Head of caudate nucleus (tissue), 42 donors: ENCODE results near the gene SERPINB8.
A peak's percentile ranks its signal among the peaks of the same experiment; 100 is the strongest.

Experiments
- DNase-seq, 42 donors: peaks; one replicate each; pipeline versions ENCODE4 v3.0.0 to v3.0.0-alpha.2; 2020 to 2021; ENCODE audit warnings: mixed read lengths in 7 of 42
- intact Hi-C: fragments of 100-400 bp; cut with DNase I; formaldehyde crosslinking; loops from one replicate; pipeline ENCODE4 v1.15.0; 2022

Gene SERPINB8

DNA sequence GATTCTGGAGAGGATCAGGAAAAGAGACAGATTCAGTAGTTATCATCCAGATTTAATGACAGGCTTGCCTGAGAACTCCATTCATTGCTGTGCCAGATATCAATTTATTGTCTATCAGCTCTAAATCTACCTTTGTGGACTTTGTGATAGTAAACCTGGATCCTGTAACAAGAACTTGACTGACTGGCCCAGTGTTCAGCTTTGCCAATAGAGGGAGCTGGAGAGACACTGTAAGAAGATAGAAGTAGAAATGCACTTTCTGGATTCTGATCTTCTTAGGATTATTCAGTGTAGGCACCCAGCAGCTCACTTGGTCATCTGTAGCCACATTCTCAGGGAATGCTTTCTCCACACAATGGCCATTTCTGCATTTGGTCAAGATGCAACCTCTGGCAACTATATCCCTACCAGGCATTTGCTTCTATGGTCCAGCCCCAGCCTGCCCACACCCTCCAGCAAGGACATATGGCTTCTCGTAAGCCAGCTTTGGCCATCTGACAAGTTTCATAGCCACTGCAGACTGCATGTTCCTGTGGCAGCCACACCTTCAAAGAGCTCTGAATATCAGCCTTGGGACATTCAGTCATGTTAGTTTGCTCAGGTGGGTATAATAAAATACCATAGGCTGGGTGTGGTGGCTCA, 6.1 kb upstream of the SERPINB8 start:
- intact Hi-C loops, result no loop called here
- peak in 34 of 42 donors; percentile 19 to 86 (median 54) for DNase-seq

DNA sequence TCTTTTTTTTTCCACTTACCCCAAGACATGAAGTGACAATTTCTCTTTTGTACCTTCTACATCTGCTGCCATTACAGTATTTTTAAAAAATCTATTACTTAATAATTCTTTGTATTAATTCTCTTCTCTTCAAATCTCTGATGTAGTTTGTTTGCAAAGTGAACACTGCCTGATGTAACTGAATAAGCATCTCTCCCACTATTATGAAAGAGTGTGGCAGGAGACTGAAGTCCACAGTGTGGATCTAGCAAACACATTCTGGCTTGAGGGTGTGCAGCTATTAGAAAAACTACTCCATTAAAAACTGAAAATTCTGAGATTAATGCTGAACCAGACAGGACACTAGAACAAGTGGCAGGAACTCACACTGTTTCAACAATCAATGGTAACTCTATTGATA, 5.0 kb upstream of the SERPINB8 start:
- intact Hi-C loops, result no loop called here
- DNase-seq, result no peak

DNA sequence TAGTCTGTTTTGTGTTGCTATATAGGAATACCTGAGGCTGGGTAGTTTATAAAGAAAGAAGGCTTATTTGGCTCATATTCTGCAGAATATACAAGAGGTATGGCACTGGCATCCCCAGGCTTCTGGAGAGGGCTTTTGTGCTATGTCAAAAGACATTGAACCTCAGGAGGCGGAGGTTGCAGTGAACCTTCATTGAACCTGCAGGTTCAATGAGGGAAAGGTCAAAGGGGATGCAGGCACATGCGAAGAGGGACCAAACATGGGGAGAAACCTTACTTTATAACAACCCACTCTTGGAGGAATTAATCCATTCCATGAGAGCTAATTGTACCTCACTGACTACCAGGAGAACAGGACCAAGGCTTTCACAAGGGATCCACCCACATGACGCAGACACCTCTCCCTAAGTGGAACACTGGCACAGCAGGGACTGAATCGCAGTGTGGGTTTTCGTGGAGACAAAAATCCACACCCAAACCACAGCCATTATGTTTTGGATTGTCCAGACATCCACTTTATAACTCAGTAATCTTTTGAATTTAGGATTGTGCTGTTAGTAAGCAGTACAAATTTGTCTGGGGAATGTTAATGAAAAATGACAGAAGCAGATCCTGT, 4.1 kb upstream of the SERPINB8 start:
- intact Hi-C loops, result no loop called here
- DNase-seq, result no peak

DNA sequence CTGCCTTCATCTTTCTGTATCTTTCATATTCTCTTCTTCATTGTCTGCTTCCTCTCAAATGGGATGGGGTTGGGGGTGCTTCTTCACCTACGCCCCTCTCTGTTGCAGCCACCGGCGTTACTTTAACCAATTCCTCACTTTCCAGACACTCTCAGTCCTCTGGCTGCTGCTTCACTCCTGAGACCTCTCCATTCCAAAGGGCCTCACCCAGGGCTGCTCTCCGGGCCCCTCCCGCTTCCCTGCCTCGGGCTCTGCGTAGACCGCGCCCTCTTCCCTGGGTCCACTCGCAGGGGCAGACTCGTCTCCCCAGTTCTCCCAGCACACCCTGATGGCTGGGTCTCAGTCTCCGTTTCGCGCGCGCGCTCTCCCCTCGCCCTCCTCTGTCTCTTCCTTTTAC, 926 bp downstream of the SERPINB8 start:
- peak in 40 of 42 donors; percentile 14 to 75 (median 50) for DNase-seq
- intact Hi-C loops, result no loop called here

DNA sequence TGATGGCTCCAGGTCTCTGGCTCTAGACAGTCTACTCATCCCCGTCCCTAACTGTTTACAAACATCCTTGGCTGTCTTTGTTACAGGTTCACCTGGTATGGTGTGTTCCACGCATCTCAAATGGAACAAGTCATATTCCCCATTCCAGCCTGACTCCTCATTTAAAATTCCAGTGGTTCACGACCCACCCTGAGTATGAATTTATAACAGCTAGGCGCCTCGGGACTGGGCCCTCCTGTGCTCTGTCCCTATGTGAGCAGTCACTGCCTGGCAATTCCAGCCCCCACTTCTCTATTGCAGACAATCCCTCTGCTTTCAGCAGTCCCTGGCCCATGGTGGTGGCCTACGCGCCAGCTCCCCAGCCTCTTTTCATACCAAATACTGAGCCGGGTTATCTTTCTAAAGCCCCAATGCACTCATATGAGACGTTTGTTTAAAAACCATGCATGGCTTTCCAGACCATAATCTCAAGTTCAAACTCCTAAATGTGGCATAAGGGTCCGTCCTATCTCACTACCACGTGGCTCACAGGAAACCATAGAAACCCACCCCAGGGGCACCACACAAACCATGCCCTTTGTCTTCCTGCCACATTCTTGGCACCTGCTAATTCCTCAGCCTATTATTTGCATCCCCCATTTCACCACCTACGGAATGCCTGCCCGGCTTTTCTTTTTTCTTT, 1.6 kb downstream of the SERPINB8 start:
- intact Hi-C loops, result no loop called here
- peak in 8 of 42 donors; percentile 9 to 41 (median 16) for DNase-seq

DNA sequence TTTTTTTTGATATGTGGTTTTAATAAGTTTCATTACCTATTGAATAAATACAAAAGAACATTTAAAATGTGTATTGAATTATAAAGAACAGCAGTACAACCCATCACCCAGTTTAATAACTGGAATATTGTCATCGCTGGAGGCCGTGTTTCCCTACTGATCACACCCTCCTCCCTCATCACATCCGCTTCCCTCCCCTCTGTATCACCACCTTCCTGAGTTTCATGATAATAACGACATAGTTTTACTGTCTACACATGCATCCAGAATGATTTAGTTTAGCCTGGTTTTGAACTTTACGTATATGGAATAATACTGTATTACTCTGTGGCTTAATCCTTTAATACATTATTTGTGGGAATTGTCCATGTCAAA, 2.1 kb downstream of the SERPINB8 start:
- DNase-seq, result no peak
- intact Hi-C loops, result no loop called here

DNA sequence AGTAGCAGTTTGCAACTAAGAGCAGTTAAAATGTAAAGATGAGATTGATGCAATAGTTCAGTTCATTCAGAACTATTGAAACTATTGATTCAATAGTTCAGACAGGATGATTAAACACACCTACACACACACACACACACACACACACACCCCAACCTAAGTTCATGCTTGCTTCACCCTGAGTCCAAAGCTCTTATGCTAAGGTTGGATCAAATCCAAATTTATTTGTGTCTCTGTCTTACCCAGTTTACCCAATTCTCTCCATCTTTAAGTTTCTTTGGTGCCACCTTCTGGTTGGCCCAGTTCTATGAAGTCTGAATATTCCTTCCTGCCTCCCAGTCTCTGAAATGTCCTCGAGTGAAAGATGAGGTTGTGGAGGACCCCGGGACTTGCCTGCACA, 5.1 kb downstream of the SERPINB8 start:
- intact Hi-C loops, result no loop called here
- peak in 15 of 42 donors; percentile 12 to 67 (median 28) for DNase-seq

DNA sequence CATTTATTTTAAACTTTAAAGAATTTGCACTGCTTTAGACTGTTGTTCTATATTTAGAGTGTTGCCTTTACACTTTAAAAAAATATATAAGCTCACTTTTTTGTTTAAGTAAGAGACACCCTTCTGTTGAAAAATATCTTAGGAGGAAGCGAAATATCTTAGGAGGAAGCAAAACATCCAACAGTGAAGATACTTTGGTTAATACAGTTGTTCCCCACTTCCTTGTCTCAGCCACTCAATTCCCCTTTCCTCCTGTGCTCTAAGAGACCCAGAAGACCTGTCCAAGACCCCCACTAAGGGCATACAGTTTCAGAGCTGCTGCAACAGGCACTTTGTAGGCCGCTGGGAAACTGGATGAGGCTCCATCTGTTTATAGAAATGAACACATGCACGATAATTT, 5.7 kb downstream of the SERPINB8 start:
- no peak for DNase-seq
- intact Hi-C loops, result no loop called here

DNA sequence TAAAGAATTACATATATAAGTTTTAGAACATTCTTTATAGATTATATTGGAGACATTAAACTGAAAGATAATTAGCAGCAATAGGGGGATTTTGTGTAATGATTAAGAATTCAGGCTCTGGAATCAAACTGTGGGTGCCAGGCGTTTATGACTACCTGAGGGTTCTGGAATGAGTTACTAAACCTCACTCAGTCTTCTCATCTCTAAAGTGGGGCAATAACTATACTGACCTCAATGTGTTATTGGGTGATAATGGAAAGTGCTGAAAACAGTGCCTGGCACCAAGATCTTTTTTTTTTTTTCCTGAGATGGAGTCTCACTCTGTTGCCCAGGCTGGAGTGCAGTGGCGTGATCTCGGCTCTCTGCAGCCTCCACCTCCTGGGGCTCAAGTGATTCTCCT, 7.2 kb downstream of the SERPINB8 start:
- DNase-seq, result no peak
- intact Hi-C loops, result no loop called here

DNA sequence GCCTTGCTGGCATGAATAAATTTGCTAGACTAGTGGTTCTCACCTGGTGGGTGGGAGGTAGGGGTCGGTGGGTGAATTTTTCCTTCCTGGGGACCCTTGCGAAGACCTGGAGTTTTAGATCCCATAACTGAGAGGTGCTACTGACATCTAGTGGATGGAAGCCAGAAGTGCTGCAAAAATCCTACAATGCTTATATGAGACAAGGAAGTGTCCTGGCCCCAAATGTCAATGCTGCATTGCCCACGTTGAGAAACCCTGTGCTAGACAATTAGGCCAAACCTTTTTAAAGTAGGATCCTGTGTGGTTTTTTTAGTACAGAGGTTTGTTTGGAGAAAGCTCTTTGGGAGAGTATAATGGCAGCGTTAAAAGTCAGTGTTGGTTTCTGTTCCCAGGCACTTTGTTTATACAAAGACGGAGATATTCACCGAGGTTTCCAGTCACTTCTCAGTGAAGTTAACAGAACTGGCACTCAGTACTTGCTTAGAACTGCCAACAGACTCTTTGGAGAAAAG, 9.6 kb downstream of the SERPINB8 start:
- DNase-seq, result peak in 36 of 42 donors; percentile 11 to 84 (median 52)
- intact Hi-C loops, result no loop called here

DNA sequence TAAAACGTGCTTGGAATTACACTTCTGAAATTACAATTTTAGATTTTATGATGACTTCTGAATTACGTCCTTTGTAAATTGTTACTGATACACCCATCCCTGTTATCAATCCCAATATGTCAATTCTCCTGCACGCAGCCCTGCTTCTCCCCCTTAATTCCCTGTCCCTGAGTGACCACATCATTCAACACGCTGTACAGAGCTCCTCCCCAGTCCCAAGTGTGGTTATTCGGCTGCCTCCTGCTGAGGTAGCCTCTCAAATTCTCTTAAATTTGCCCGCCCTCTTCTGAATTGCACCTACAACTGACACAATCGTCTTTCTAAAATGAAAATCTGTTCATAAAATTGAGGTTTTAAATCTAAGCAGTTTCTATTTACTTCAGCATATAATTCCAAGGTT, 10.1 kb downstream of the SERPINB8 start:
- intact Hi-C loops, result no loop called here

DNA sequence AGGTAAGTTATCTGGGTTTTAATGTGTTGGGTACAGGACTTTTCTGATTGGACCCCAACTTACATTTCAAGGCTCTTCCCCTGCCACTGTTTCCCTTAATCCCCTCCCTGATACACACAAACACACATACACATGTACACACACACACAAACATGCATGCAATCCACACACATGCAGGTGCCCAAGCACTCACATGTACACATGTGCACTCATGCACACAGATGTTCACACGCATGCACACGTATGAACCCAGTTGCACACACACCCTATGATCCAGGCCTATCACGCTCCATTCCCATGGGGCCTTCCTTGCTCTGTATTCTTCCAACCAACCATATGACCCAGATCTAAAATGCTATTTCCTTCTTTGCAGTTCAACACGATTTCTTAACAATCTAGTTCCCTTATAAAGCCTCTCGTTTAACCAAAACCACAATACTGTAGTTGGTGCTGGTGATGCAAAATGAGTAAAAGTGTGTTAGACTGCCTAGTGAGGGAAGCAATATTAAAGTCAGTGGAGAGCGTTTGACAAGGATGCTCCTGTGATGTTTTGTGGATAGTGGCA, 11.1 kb downstream of the SERPINB8 start:
- no peak for DNase-seq
- intact Hi-C loops, result no loop called here

More for the DNA sequence above, 10.1 kb downstream of the SERPINB8 start:
- DNase-seq, result no peak

DNA sequence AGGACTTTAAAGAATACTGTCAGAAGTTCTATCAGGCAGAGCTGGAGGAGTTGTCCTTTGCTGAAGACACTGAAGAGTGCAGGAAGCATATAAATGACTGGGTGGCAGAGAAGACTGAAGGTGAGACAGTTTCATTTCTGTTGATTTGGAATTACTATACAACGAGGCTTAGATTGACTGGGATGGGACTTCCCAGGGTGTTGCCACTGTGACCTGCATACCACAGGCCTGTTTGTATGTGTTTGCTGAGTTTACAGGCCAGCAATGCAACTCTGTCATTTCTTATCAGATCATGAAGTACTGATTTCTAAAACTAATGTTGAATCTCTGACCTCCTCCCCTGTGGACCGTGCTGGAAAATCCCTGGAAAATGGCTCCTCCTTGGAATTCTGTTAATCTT, 11.8 kb downstream of the SERPINB8 start:
- no peak for DNase-seq
- intact Hi-C loops, result no loop called here

DNA sequence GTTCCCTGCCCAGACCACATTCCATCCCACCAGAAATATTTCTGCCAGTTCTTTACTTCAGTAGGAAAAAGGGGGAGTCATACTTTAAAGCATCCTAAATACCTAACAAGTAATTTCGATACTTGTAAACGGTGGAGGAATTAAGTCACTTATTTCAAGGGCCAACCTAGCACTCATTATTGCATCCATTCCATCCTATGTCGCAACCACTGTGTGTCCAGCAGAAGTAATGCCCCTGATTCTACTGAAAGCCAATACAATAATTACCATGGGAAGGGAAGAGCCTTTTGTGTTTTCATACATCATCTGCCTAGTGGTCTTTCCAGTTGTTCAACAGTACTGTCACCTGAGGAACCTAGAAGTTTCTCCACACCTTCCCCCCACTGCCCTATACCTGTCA, 12.5 kb downstream of the SERPINB8 start:
- DNase-seq, result no peak

DNA sequence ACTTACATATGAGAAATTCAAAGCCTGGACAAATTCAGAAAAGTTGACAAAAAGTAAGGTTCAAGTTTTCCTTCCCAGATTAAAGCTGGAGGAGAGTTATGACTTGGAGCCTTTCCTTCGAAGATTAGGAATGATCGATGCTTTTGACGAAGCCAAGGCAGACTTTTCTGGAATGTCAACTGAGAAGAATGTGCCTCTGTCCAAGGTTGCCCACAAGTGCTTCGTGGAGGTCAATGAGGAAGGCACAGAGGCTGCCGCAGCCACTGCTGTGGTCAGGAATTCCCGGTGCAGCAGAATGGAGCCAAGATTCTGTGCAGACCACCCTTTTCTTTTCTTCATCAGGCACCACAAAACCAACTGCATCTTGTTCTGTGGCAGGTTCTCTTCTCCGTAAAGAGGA, 17.0 kb downstream of the SERPINB8 start:
- intact Hi-C loops, result no loop called here
- DNase-seq, result no peak

More for the DNA sequence above, 12.5 kb downstream of the SERPINB8 start:
- intact Hi-C loops, result no loop called here

DNA sequence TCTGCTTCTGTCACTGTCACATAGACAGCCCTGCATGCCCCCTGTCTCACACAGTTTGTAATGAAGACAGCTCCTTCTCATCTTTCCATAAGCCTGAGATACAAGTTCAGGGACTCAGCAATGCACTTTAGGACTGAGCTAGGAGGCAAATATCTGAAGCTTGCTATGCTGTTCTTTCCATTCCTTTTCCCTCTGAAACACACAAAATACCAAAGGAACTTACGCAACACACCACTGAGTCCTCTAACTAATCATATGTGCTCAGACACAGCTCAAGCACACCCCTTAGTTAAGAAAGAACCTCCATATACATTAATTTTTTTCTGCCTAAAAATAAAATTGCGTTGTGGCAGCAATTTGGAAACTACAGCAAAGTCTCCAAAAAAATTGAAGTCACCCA, 17.9 kb downstream of the SERPINB8 start:
- DNase-seq, result no peak
- intact Hi-C loops, result no loop called here

DNA sequence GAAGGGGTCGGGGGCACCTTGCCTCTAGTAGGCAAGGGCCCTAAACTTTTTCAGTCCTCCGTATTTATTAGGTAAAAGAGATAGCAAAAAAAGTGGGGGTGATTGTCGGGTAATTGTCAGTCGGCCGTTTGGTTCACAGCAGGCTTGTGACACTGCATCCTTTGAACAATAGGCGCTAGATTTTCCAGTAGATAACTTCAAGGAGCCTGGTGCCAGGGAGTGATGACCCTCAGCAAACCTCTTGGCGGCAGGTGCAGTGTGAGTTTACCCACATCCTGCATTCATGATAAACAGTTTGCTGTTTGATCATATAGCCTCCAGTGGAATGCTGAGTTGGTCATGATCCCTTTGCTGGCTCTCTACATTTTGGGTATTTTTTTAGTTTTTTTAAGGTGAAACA, 22.9 kb downstream of the SERPINB8 start:
- DNase-seq, result no peak
- intact Hi-C loops, result no loop called here

DNA sequence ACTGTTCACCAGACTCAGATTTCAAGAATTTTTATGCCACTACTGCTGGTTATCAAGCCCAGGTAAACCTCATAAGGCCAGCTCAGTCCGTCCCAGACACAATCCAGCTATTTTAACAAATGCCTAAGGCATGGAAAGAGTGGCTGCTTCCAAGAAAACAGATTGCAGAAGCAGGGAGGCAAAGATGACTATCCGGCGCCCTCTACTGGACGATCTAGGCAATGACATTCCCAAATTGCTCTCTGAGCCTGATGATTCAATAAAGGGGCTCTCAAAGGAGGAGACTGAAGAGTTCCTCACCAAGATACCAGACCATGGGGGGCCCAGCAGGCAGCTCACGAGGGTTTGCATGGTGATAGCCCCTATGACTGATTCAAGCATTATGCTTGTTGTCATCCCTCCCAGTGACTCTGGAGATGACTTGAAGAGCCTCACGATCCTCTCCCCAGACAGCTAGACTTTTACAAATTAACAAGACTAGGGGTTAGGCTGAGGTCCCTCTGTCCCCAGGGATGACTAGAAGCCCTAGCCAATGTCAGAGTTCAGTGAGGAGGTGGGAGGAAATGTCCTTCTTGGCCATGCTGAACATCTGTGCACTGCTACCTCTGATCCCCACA, 25.0 kb downstream of the SERPINB8 start:
- intact Hi-C loops, result no loop called here

DNA sequence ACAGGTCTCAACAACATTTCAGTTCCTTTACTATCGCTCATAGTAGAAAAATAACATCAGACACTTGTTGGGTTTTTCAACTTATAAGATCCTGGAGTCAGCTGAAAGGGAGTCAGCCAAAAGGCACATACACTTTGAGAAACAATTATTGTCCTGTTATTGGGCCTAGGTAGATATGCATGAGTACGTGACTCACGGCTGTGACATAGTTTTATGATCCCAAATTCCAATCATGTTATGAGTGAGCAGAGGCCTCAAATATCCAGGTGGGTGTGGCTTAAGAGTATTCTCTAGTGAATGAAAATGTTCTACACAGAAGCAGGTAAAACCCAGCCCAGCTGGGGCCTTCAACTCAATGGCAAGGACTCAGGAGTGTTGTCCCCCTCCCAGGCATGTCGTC, 27.2 kb downstream of the SERPINB8 start:
- DNase-seq, result no peak
- intact Hi-C loops, result no loop called here

More for the DNA sequence above, 25.0 kb downstream of the SERPINB8 start:
- peak in 41 of 42 donors; percentile 16 to 83 (median 62) for DNase-seq

DNA sequence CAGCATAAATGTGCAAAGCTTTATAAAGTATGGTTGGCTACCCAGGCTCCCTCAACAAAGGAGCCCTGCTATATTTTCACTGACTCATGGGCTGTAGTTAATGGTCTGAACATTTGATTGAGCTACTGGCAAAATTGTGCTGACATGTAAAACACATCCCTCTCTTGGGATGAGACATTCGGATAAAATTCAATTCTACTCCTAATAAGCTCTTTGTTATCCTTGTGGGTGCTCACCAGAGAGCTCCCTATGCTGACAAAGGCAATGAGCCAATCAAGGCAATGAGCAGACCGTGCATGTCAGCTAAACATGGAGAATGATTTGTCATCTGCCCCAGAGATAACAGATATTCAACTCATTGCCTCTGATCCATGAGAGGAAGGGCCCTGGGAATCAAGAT, 27.7 kb downstream of the SERPINB8 start:
- intact Hi-C loops, result no loop called here
- no peak for DNase-seq
